WTC11 (cell line): ENCODE data around the gene DPYSL3.

Source experiments
- E2F1 ChIP-seq: sonication (generic); formaldehyde crosslinking; IDR thresholded peaks from 2 replicates; pipeline ENCODE4 v1.8.0; 2022; ENCODE audit warnings: mild to moderate bottlenecking, missing genetic modification reagents
- TEAD4 ChIP-seq: sonication (generic); formaldehyde crosslinking; IDR thresholded peaks from 2 replicates; pipeline ENCODE4 v1.8.0; 2022; ENCODE audit warnings: mild to moderate bottlenecking, missing genetic modification reagents
- ZMAT4 ChIP-seq: fragments of 250-450 bp; sonication (Bioruptor Pico); IDR thresholded peaks from 2 replicates; pipeline ENCODE4 v1.9.0; 2021; ENCODE audit warnings: mild to moderate bottlenecking
- ZNF138 ChIP-seq: sonication (generic); formaldehyde crosslinking; conservative IDR thresholded peaks from 2 replicates; pipeline ENCODE4 v1.8.1; 2022; ENCODE audit warnings: mild to moderate bottlenecking, moderate library complexity, missing genetic modification reagents

GRCh38 chr5:147382776-147383175 lies 127.1 kb downstream of the DPYSL3 start:
- TF ChIP-seq ZMAT4, result no peak
- no peak for TF ChIP-seq ZNF138
- TF ChIP-seq TEAD4, result no peak
- no peak for TF ChIP-seq E2F1 (CRISPR knock-in tag)
